HG02678 (cell line): ENCODE results near the gene CHRNA5.

Experiments
- ATAC-seq: cut with Tn5 transposase; IDR thresholded peaks from one replicate; pipeline ENCODE4 v1.9.1; 2021; ENCODE audit warnings: mild to moderate bottlenecking, moderate library complexity; ENCODE audit not compliant: unreplicated experiment

Gene CHRNA5

GRCh38 chr15:78619022-78619950, 54.0 kb downstream of the CHRNA5 start:
- ATAC-seq: no peak

GRCh38 chr15:78620021-78620526, 54.8 kb downstream of the CHRNA5 start:
- ATAC-seq: no peak

DNA sequence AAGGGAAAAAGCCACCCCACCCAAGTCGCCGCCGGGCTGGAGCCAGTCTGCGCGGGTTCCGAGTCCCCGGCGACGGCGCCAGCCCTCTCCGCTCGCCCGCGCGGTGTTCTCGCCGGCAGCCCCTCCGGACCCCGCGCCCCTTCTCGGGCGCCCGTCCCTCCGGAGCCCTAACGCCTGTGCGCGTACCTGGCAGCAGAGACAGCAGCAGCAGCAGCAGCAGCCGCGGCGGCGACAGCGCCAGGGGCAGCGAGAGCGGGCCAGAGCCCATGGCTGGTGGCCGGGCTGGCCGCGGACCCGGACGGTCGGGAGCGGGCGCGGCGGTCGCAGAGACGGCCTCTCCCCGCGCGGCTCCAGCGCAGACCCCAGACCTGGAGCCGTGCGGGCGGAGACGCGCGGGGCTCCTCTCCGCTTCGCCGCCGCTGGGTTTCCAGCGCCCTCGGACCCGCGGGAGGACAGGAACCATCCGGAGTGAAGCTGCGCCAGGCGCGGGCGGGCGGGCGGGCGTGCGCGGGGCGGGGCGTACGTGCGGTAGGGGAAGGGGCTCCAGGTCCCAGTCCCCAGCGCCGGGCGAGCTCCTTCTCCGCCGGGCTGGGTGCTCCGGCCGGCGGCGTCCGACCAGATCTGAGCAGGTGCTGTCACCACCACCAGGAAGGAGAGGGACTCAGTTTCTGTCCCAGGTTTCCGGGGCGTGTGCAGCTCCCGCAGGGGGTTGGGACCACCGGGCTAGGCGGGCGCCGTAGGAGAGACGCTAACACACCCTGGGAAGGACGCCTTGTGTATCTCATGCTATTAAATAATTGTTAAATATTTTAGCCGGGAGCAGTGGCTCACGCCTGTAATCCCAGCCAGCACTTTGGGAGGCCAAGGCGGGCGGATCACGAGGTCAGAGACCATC, 55.5 kb downstream of the CHRNA5 start, which contains the start of gene CHRNA3:
TSS of gene CHRNA3 (minus strand) at position 470 of the 895 bp plus-strand sequence. CDS start at position 268, 202 bp downstream.
- no peak for ATAC-seq

GRCh38 chr15:78621810-78622402, 56.6 kb downstream of the CHRNA5 start:
- no peak for ATAC-seq

DNA sequence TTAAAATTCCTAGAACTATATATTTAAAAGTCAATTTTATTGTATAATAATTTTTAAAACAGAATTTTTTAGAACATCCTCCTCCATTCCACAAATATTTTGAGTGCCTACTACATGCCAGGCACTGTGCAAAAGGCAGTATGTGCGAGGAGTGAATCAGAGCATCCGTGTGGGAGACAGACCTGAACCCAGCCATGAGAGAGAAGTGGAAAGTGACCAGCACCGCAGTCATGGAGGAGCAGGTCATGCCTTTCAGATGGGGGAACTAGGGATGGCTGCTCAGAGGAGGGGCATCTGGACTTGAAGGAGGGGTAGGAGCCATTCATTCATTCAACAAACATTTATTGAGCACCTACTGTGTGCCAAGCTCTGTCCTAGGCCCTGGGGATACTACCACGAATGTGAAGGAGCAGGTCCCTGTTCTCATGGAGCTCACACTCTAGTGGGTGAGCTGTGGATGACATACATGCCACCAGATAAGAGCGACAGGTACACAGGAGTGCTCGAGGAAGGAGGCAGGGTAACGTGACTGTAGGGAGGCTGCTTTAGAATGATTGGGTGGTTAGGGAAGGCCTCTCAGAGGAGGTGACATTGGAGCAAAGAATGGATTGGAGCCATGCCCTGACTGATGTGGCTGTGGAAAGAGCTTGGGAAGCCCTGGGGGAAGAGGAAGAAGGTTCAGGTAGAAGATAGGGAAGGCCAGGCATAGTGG, 58.6 kb downstream of the CHRNA5 start:
- no peak for ATAC-seq

DNA sequence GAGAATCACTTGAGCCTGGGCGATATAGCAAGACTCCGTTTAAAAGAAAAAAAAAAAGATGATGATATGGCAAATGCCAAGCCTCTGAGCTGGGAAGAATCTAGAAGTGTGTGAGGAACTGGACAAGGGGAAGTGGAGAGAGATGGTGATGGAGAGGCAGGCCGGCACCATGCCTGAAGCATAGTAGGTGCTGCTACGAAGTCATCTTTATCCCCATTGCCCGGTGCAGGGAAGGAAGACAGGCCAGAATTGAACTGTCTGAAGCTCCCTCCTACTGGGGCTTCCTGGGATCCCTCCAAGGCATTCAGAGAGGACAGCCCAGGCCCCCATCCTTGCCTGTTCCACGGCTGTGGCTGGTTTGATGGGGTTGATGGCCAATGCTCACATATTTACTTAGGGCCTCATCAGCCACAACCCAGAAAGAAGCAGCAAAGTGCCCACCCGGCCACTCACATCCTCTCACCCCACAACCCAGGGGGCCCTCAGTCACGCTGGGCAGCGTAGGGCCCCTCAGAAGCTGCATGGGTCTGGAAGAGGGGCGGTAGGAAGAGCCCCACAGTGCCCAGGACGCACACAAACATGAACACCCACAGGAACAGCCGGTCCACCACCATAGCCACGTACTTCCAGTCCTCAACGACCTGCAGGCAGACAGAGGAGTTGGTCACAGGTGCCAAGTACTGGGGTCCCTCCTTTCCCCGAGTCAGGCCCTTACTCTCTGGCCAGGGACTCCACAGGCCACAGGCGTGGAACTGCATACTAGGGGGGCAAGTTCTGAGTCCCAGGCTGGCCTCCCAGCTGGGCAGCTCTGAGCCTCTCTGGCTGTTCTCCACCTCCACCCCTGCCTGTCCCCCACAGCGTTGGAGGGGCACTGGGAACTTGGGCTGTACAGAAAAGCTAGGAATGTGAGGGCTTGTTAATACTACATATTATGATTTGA, 59.6 kb downstream of the CHRNA5 start:
- ATAC-seq: no peak

GRCh38 chr15:78625606-78626280, 60.4 kb downstream of the CHRNA5 start:
- ATAC-seq: no peak

- ATAC-seq: no peak
Measured at GRCh38 chr15:78626381-78626995, 61.2 kb downstream of the CHRNA5 start.

DNA sequence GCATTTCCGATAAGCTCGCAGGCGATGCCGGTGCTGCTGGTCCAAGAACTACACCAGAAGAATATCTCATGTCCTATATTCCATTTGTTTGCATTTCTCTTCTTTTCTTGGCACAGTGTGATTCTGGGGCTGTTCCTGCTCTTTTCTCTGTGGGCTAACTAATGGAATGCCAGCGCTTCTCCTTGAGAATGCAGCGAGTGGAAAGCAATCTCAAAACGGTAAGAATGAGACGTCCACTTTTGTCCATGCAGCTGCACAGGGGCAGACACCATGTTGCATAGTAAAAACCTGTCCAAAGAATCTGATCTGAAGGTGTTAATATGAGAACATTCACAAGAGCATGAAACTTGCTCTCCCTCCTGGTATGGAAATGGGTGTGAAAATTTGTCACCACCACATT, 62.0 kb downstream of the CHRNA5 start:
- no peak for ATAC-seq

- no peak for ATAC-seq
Measured at GRCh38 chr15:78628227-78628626, 62.9 kb downstream of the CHRNA5 start.

DNA sequence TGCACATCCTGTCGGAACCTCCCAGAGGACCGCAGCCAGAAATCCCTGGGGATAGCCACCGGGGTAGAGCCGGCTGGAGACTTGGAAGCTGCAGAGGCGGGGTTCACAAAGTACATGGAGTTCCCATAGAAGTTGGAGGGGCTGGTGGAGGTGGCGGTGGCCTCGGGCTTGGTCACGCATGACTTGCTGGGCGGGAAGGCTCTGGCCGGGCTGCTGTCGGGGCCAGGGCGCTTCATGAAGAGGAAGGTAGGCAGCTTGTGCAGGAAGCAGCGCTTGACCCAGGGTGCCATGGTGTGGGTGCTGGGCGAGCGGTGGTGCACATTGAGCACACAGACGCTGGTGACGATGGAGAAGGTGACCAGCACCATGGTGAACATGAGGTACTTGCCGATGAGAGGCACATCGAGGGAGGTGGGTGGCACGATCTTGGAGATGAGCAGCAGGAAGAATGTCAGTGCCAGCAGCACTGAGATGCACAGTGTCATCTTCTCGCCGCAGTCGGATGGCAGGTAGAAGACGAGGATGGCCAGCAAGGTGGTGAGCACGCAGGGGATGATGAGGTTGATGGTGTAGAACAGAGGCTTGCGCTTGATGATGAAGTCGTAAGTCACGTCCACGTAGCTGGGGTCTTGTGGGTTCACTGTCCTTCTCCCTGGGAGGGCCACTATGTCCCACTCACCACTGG, 63.9 kb downstream of the CHRNA5 start:
- no peak for ATAC-seq

- no peak for ATAC-seq
Measured at GRCh38 chr15:78629716-78630065, 64.4 kb downstream of the CHRNA5 start.

DNA sequence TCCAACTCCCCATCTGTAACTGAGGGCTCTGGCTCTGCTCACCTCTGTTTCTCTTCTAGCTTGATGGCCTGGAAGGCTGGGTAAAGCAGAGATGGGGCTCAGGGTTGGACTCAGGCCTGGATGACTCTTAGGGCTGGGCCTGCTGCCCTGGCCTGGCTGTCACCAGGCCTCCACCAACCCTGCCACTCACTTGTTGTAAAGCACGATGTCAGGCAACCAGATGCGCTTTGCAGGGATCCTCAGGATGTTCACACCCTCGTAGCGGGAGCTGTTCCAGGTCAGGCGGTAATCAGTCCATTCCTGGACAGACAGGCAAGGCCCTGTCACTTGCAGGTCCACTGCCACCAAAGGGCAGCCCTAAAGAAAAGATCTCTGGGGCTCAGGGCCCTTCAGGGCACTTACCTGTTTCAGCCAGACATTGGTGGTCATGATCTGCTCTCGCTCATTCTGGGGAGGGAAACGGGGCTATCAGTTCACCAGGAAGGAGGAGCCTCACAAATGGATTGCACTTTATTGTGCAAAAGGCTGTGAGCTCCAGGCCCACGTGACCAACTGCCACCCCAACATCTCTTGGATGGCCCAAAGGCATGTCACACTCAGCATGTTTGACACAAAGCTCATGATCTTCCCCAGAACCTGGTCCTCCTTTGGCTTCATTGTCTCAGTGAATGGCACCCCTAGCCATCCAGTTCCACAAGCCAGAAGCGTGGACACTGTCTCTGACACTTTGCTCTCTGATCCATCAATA, 65.7 kb downstream of the CHRNA5 start:
- no peak for ATAC-seq

- no peak for ATAC-seq
Measured at GRCh38 chr15:78633348-78633747, 68.0 kb downstream of the CHRNA5 start.

DNA sequence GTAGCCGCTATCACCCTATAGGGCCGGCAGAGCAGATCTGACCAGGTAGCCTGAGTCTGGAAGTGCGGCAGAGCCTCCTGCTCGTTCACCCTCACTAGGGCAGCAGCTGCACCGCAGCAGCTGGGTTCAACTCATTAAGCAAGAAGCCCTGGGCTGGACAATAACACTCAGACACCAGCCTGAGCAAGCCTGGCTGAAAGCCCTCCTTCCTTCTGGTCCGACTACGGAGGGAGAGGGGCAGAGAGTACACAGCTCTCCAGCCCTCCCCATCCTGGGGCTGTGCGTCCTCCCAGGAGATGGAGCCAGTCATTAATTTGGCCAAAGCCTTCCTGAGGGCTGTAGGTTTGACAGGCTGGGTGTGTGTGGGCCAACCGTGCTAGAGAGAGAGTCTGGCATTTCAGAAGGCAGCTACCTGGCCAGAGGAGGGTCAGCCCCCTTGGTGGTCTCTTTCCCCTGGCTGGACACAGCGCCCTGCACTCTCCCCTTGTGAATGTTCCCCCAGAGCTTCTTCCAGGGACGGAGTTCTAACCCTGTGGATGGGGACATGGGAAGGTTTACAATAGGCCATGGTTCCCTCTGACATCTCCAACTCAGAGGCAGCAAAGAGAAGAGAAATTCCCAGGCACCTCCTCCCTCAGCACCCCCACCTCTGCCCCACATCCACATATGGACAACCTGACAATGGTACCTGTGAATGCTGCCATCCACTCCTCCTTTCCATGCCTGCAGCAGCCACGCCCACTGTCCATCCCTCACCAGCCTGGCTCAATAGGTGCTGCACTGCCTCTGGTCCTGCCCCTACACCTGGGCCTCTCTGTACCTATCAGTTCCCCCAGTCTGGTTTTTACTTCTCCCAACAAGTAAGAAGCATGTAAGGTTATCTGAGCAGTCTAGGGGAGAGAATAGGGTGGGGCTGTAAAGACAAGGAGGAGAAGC, 69.2 kb downstream of the CHRNA5 start:
- ATAC-seq: no peak

DNA sequence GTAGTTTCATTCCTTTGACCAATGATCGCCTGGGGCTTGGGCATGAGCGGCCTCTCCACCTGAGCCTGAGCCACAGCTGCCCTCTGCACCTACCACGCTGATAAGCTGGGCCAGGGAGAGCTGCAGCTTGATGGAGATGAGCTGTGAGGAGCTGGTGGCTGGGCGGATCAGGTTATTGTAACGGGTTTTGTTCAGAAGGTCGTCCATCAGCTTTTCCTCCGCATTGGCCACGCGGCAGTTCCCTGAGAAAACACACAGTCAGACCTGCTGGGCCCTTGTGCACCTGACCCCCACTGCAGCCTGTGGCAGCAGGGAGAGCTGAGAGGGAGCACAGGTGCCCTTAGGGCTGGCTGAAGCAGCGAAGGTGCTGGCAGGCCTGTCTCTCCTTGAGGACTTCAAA, 70.0 kb downstream of the CHRNA5 start:
- ATAC-seq: no peak
